ENCODE results near the gene AOAH.

DNA sequence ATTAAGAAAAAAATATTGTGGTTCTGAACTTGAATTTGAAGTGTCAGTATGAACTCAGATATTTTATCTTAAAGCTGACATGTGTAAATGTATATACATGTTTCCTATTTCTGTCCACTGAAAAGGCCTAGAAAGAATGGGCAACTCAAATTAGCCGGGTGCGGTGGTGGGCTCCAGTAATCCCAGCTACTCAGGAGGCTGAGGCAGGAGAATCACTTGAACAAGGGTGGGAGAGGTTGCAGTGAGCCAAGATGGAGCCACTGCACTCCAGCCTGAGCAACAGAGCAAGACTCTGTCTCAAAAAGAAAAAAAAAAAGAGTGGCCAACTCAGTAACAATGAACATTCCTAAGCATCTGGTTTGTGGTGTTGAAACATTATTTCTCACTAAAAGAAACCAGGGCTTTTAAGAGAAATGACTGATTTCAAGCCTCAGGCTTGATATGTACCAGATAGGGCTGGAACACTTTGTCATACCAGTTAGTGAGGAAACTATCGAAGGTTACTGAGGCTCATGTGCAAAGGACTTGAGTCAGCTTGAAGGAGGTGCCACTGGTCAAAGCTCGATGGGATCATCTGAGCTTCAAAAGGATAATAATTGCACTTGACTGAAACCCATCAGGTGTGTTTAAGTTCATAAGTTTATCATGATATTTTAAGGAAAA, 40.5 kb downstream of the AOAH start:
- TF ChIP-seq POLR2A (IDR thresholded peaks at IDR 0.05) (no peak), POLR2AphosphoS5 (IDR thresholded peaks at IDR 0.05) (no peak), EP300 (IDR thresholded peaks at IDR 0.05) (no peak)
- TF ChIP-seq, protein P1, sequence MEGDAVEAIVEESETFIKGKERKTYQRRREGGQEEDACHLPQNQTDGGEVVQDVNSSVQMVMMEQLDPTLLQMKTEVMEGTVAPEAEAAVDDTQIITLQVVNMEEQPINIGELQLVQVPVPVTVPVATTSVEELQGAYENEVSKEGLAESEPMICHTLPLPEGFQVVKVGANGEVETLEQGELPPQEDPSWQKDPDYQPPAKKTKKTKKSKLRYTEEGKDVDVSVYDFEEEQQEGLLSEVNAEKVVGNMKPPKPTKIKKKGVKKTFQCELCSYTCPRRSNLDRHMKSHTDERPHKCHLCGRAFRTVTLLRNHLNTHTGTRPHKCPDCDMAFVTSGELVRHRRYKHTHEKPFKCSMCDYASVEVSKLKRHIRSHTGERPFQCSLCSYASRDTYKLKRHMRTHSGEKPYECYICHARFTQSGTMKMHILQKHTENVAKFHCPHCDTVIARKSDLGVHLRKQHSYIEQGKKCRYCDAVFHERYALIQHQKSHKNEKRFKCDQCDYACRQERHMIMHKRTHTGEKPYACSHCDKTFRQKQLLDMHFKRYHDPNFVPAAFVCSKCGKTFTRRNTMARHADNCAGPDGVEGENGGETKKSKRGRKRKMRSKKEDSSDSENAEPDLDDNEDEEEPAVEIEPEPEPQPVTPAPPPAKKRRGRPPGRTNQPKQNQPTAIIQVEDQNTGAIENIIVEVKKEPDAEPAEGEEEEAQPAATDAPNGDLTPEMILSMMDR (IDR thresholded peaks at IDR 0.05) = no peak
